ENCODE measurements around the gene ETV7. TPM values are rescaled to one million over a fixed set of nuclear protein-coding genes. Genes with fewer than 3 reads are reported as not detected.

ETV7 gene
- total RNA-seq, 2 experiments from 2014 or later: 0.51 to 0.86 TPM

DNA sequence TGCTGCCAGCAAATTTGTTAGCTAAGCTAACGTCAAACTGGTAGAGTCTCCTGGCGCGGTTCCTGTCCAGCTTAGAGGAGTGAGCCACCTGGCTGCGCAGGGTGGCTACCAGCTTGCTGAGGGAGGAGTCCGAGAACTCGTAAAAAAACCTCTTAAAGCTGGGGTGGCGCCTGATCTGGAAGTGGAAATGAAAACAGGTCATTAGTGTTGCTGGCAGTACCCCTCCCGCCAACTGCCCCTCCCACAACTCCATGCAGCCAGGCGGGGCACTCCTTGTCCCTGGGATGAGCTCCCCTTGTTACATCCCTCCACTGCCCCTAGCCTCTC is 68.1 kb downstream of the ETV7 start:
- ChIA-PET CTCF (interaction anchor here (0.7 to 9.3 kb wide), 4 partner anchors 15 to 463 kb away, joined by 3 to 60 read pairs (median 6); no protein-coding TSS in a partner anchor), POLR2A (no interaction called here)
- H3K36me3 Mint-ChIP-seq (ENCODE audit: low read depth): no peaks in the 10 kb centered on the region
- no peaks in the 10 kb centered on the region for H3K4me1 Mint-ChIP-seq (ENCODE audit: low read depth)
- H3K4me3 Mint-ChIP-seq: no peak overlapping the region
- TF ChIP-seq, protein P1, sequence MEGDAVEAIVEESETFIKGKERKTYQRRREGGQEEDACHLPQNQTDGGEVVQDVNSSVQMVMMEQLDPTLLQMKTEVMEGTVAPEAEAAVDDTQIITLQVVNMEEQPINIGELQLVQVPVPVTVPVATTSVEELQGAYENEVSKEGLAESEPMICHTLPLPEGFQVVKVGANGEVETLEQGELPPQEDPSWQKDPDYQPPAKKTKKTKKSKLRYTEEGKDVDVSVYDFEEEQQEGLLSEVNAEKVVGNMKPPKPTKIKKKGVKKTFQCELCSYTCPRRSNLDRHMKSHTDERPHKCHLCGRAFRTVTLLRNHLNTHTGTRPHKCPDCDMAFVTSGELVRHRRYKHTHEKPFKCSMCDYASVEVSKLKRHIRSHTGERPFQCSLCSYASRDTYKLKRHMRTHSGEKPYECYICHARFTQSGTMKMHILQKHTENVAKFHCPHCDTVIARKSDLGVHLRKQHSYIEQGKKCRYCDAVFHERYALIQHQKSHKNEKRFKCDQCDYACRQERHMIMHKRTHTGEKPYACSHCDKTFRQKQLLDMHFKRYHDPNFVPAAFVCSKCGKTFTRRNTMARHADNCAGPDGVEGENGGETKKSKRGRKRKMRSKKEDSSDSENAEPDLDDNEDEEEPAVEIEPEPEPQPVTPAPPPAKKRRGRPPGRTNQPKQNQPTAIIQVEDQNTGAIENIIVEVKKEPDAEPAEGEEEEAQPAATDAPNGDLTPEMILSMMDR (IDR thresholded peaks at IDR 0.05): no peak
- intact Hi-C loops (cut with micrococcal nuclease): no loop called here
- H3K27ac Mint-ChIP-seq: no peak overlapping the region
- H3K9me3 Mint-ChIP-seq: no peaks in the 10 kb centered on the region
- no peaks in the 10 kb centered on the region for H3K27me3 Mint-ChIP-seq
- ATAC-seq (no peak), DNase-seq (no peak)

DNA sequence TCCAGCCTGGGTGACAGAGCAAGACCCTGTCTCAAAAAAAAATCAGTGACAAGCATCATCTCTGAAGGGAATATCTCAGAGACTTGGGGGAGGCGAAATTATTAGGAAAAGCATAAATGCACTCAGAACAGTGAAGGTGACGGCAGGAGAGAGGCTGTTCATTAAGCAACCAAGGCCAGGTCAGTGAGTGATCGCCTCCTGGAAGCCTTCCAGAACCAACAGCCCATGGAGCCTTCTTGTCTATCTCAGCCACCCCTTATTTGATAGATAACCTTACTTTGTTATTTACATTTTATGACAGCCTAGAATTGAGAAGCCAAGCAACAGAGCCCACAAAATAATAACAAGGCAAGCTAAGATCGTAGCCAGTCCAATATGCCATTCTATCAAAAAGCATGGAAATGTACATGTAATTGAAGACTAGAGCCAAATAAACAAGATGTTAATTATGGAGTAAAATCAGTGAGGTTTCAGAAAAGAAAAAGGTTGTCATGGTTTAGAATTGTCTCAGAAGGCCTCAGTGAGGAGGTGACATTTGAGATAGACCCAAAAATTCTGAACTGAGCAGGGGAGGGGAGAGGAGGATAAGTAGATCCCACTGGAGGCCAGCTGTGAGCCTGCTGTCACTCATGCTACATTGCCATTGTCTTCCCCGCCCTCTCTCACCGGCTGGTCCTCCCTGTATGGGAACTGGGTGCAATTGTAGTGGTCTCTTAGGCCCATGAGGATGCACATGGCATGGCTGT is 68.6 kb downstream of the ETV7 start:
- POLR2A ChIA-PET: no interaction called here
- H3K4me1 Mint-ChIP-seq (ENCODE audit: low read depth): no peaks in the 10 kb centered on the region
- no peak overlapping the region for H3K4me3 Mint-ChIP-seq
- H3K9me3 Mint-ChIP-seq: no peaks in the 10 kb centered on the region
- DNase-seq: no peak
- CTCF ChIA-PET: interaction anchor here (0.7 to 9.3 kb wide), 4 partner anchors 15 to 464 kb away, joined by 3 to 60 read pairs (median 6); no protein-coding TSS in a partner anchor
- intact Hi-C loops (cut with micrococcal nuclease): no loop called here
- TF ChIP-seq, protein P1 (IDR thresholded peaks at IDR 0.05): no peak
- no peak for ATAC-seq
- H3K36me3 Mint-ChIP-seq (ENCODE audit: low read depth): no peaks in the 10 kb centered on the region
- H3K27ac Mint-ChIP-seq: no peak overlapping the region
- no peaks in the 10 kb centered on the region for H3K27me3 Mint-ChIP-seq

DNA sequence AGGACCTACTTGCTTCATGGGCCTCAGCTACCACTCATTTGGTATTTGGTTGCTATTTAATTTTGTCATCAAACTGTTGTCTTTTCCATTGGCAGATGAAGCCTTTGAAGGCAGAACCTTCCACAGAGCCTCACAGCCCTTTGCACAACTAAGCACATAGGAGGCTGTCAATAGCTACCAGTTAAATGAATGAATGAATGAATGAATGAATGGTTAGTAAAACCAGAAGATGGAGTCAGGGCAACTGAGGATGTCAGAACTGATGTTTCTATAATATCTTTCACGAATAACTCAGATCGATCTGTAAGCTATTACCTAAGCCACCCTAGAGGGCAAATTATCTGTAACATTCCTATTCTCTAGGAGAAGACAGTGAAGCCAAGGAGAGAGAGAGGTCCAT is 69.8 kb downstream of the ETV7 start:
- ChIA-PET POLR2A (no interaction called here), CTCF (interaction anchor here (0.8 to 9.3 kb wide), 5 partner anchors 9 to 42 kb away, joined by 3 to 60 read pairs (median 6); no protein-coding TSS in a partner anchor)
- Mint-ChIP-seq H3K27ac (no peak overlapping the region), H3K4me3 (no peak overlapping the region), H3K36me3 (ENCODE audit: low read depth) (no peaks in the 10 kb centered on the region), H3K4me1 (ENCODE audit: low read depth) (no peaks in the 10 kb centered on the region), H3K9me3 (no peaks in the 10 kb centered on the region), H3K27me3 (no peaks in the 10 kb centered on the region)
- TF ChIP-seq, protein P1 (IDR thresholded peaks at IDR 0.05): no peak
- DNase-seq (no peak), ATAC-seq (no peak)
- intact Hi-C loops (cut with micrococcal nuclease): no loop called here

Other genes with a start within 250 kb of the ETV7 start
- gene BRPF3, start 190.9 kb downstream of the ETV7 start, total RNA-seq: 10 to 100 TPM; 15.1 to 20.9 TPM
- not detected for gene PNPLA1, start 117.6 kb downstream of the ETV7 start, total RNA-seq
- not detected for gene BNIP5, start 50.8 kb downstream of the ETV7 start, total RNA-seq
- under 1 TPM; 0.22 to 0.36 TPM for gene PXT1, start 55.2 kb upstream of the ETV7 start, total RNA-seq
- 10 to 100 TPM; 42.7 to 45.1 TPM for gene KCTD20, start 55.3 kb upstream of the ETV7 start, total RNA-seq
- 10 to 100 TPM; 22.9 to 23.4 TPM for gene STK38, start 159.8 kb upstream of the ETV7 start, total RNA-seq
- 100 to 1,000 TPM; 402 to 404 TPM for gene SRSF3, start 206.7 kb upstream of the ETV7 start, total RNA-seq

All from activated CD8-positive, alpha-beta T cell treated with anti-CD3 and anti-CD28 coated beads for 36 hours (primary cell).